Stomach smooth muscle (tissue), 2 donors: ENCODE measurements around the gene RICTOR.

ENCODE experiments used
- H3K27ac ChIP-seq: one replicate; pipeline ENCODE4 v1.7.0; 2013; ENCODE audit warnings: mild to moderate bottlenecking, low read length, inconsistent platforms
- H3K27me3 ChIP-seq, 2 donors: one replicate each; pipeline ENCODE4 v1.7.0; 2013; ENCODE audit warnings: low read length in 2 of 2; ENCODE audit not compliant: insufficient read depth in 2 of 2, control insufficient read depth in 1 of 2
- H3K36me3 ChIP-seq, 2 donors: one replicate each; pipeline ENCODE4 v1.7.0; 2013; ENCODE audit warnings: low read length in 2 of 2; ENCODE audit not compliant: control insufficient read depth in 2 of 2, insufficient read depth in 2 of 2
- H3K4me1 ChIP-seq: one replicate; pipeline ENCODE4 v1.7.0; 2013; ENCODE audit warnings: low read length; ENCODE audit not compliant: control insufficient read depth, insufficient read depth
- H3K4me3 ChIP-seq, 2 donors: one replicate each; pipeline ENCODE4 v1.7.0; 2013; ENCODE audit warnings: low read length in 2 of 2
- H3K9ac ChIP-seq, 2 donors: one replicate each; pipeline ENCODE4 v1.7.0; 2013; ENCODE audit warnings: low read length in 2 of 2, mild to moderate bottlenecking in 1 of 2
- H3K9me3 ChIP-seq, 2 donors: one replicate each; pipeline ENCODE4 v1.7.0; 2013; ENCODE audit warnings: low read length in 2 of 2; ENCODE audit not compliant: control insufficient read depth in 2 of 2
- donor health status: healthy.
- donor health status: Pancreatic carcinoma.

The RICTOR gene

GRCh38 chr5:38922199-38922598 is 152.0 kb downstream of the RICTOR start:
- Histone ChIP-seq H3K27me3 (no peaks in the 10 kb centered on the region), H3K4me1 (peaks cover 6% of the 10 kb centered on the region), H3K4me3 (no peak overlapping the region), H3K9me3 (no peaks in the 10 kb centered on the region), H3K36me3 (peaks cover 19 to 27% of the 10 kb centered on the region in 2 donors), H3K9ac (no peak overlapping the region), H3K27ac (no peak overlapping the region)

- H3K36me3 ChIP-seq: peaks cover 19 to 30% of the 10 kb centered on the region in 2 donors
These were observed 153.0 kb downstream of the RICTOR start for GRCh38 chr5:38921174-38921573.

GRCh38 chr5:38916802-38917201 is 157.4 kb downstream of the RICTOR start:
- peaks cover 16 to 17% of the 10 kb centered on the region in 2 donors for H3K36me3 ChIP-seq
- H3K4me3 ChIP-seq: no peak overlapping the region
- H3K9ac ChIP-seq: no peak overlapping the region
- no peak overlapping the region for H3K27ac ChIP-seq
- H3K27me3 ChIP-seq: no peaks in the 10 kb centered on the region
- no peaks in the 10 kb centered on the region for H3K9me3 ChIP-seq
- H3K4me1 ChIP-seq: no peaks in the 10 kb centered on the region

More at GRCh38 chr5:38921174-38921573, 153.0 kb downstream of the RICTOR start:
- no peak overlapping the region for H3K4me3 ChIP-seq
- peaks cover 6% of the 10 kb centered on the region for H3K4me1 ChIP-seq
- H3K9me3 ChIP-seq: no peaks in the 10 kb centered on the region
- no peak overlapping the region for H3K9ac ChIP-seq
- no peaks in the 10 kb centered on the region for H3K27me3 ChIP-seq
- H3K27ac ChIP-seq: no peak overlapping the region

GRCh38 chr5:38913714-38914113 is 160.5 kb downstream of the RICTOR start:
- Histone ChIP-seq H3K4me1 (no peaks in the 10 kb centered on the region), H3K27ac (no peak overlapping the region), H3K4me3 (no peak overlapping the region), H3K9me3 (no peaks in the 10 kb centered on the region), H3K9ac (no peak overlapping the region), H3K27me3 (no peaks in the 10 kb centered on the region), H3K36me3 (peaks cover 6 to 14% of the 10 kb centered on the region in 2 donors)

- Histone ChIP-seq H3K27ac (no peak overlapping the region), H3K4me3 (no peak overlapping the region), H3K9me3 (no peaks in the 10 kb centered on the region), H3K9ac (no peak overlapping the region), H3K36me3 (peaks cover 15 to 17% of the 10 kb centered on the region in 2 donors), H3K27me3 (no peaks in the 10 kb centered on the region), H3K4me1 (no peaks in the 10 kb centered on the region)
These were observed 162.3 kb downstream of the RICTOR start for GRCh38 chr5:38911933-38912332.

- peaks cover 38 to 39% of the 10 kb centered on the region in 2 donors for H3K36me3 ChIP-seq
- no peak overlapping the region for H3K9ac ChIP-seq
- no peak overlapping the region for H3K27ac ChIP-seq
- H3K9me3 ChIP-seq: peaks cover 2 to 4% of the 10 kb centered on the region in 2 donors
- H3K4me1 ChIP-seq: no peaks in the 10 kb centered on the region
- H3K4me3 ChIP-seq: no peak overlapping the region
- H3K27me3 ChIP-seq: no peaks in the 10 kb centered on the region
These were observed 167.7 kb downstream of the RICTOR start for GRCh38 chr5:38906503-38906902.

GRCh38 chr5:38905516-38905915 is 168.7 kb downstream of the RICTOR start:
- Histone ChIP-seq H3K27me3 (no peaks in the 10 kb centered on the region), H3K4me3 (no peak overlapping the region), H3K36me3 (peaks cover 39 to 43% of the 10 kb centered on the region in 2 donors), H3K9me3 (peaks cover 2 to 4% of the 10 kb centered on the region in 2 donors), H3K27ac (no peak overlapping the region), H3K4me1 (no peaks in the 10 kb centered on the region), H3K9ac (no peak overlapping the region)

GRCh38 chr5:38899936-38900335 is 174.3 kb downstream of the RICTOR start:
- Histone ChIP-seq H3K9ac (no peak overlapping the region), H3K4me1 (no peaks in the 10 kb centered on the region), H3K36me3 (peaks cover 22 to 31% of the 10 kb centered on the region in 2 donors), H3K27ac (no peak overlapping the region), H3K9me3 (peaks cover 2 to 4% of the 10 kb centered on the region in 2 donors), H3K27me3 (no peaks in the 10 kb centered on the region), H3K4me3 (no peak overlapping the region)

GRCh38 chr5:38896760-38897159 is 177.4 kb downstream of the RICTOR start:
- Histone ChIP-seq H3K4me3 (no peak overlapping the region), H3K27me3 (no peaks in the 10 kb centered on the region), H3K4me1 (no peaks in the 10 kb centered on the region), H3K27ac (no peak overlapping the region), H3K36me3 (peaks cover 4 to 10% of the 10 kb centered on the region in 2 donors), H3K9ac (no peak overlapping the region), H3K9me3 (no peaks in the 10 kb centered on the region)

GRCh38 chr5:38892363-38892762 is 181.8 kb downstream of the RICTOR start:
- Histone ChIP-seq H3K4me3 (no peak overlapping the region), H3K9me3 (no peaks in the 10 kb centered on the region)

GRCh38 chr5:38891563-38891962 is 182.6 kb downstream of the RICTOR start:
- H3K27me3 ChIP-seq: no peaks in the 10 kb centered on the region
- H3K9me3 ChIP-seq: no peaks in the 10 kb centered on the region
- no peak overlapping the region for H3K9ac ChIP-seq
- no peak overlapping the region for H3K4me3 ChIP-seq
- no peak overlapping the region for H3K27ac ChIP-seq
- H3K36me3 ChIP-seq: peaks cover 0 to 5% of the 10 kb centered on the region in 2 donors
- no peaks in the 10 kb centered on the region for H3K4me1 ChIP-seq

More at GRCh38 chr5:38892363-38892762, 181.8 kb downstream of the RICTOR start:
- no peak overlapping the region for H3K27ac ChIP-seq
- no peak overlapping the region for H3K9ac ChIP-seq
- H3K27me3 ChIP-seq: no peaks in the 10 kb centered on the region
- no peaks in the 10 kb centered on the region for H3K4me1 ChIP-seq
- peaks cover 0 to 5% of the 10 kb centered on the region in 2 donors for H3K36me3 ChIP-seq
